NCI-H510A (cell line): ENCODE results near the gene INTS6L.
"Not testable (repeated sequence)": the region's sequence is repeated elsewhere in the genome, so short reads cannot be mapped to it uniquely, and the experiment has no call there.

ENCODE experiments used
- DNase-seq: peaks from one replicate; lab custom pipeline; 2025; lab: John Stamatoyannopoulos, UW

Gene INTS6L

DNA sequence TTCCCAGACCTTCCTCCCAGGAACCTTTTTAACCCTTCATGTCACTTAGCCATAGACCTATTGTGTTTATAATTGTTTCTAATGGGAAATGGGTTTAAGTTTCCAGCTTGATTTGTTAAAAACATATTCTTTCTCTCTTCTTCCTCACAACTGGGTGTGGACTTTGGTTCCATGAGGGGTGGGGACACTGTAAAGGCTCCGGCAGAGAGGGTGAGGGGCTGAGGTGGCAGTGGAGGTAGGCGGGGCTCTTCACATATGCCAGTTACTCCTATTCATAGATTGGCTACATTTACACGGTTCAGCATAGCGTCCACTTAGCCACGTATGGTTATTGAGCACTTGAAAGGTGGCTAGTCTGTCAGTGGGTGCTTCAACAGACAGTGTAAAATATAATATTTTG lies 7.8 kb downstream of the INTS6L start:
- DNase-seq, result no peak

GRCh38 chrX:135528756-135529155 lies 8.3 kb downstream of the INTS6L start:
- no peak for DNase-seq

- no peak for DNase-seq
Observed at GRCh38 chrX:135530097-135530496, 9.6 kb downstream of the INTS6L start.

- no peak for DNase-seq
Observed at GRCh38 chrX:135531813-135532212, 11.4 kb downstream of the INTS6L start.

DNA sequence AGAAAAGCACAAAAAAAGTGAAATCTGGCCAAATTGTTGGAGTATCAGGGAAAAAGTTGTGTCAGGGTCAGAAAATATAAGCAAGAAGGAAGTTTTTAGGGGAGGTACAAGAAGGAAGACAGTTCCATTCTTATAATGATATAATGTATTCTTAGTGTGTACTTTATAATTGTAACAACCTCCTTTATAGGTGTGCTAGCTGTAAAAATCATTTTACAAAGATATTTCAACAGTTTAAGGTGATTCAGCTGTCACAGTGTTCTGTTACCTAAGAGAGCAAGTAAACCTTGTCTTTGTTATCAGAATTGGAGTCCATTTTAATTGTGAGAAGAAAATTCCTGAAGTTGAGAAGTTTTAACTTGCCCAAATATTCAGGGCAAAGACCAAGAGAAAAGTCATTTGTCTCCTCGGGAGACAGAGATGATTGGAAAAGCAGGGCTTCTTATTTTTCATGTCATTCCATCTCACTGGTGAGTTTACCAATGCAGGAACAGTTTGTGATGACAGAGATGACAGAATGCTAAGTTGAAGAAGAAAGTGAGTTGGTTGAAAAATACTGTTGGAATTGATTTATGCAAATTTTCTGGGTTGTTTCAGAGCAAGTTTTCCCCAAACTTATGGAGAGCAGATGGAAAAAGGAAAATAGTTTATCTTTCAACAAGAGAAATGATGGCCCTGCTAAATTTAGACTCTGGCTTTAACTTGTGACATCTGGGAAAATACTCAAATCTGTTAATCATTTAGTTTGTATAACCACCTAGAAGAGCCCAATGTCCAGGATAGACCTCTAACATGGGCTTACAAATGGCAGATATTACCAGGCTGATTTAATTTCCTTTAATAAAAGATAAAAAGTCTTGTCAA lies 14.8 kb downstream of the INTS6L start:
- no peak for DNase-seq

DNA sequence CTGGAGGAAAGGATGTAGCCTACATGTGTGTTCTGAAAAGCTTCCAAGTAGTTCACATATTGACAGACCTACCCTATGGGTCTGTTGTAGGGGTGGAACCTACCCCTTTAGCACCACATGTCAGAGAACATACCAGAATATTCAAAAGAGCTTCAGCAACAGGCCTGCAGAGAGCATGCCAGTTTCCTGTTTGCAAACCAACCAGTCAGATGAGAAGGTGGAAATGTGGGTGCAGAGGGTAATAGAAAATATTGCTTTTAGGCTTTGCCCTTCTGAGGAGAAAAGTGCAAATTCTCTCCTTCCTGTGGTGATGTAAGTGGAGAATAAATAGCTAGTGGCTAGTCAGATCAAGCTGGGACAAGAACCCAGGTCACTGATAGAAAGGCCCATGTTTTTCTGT lies 16.4 kb downstream of the INTS6L start:
- DNase-seq, result no peak

- no peak for DNase-seq
Observed at GRCh38 chrX:135541351-135541750, 20.9 kb downstream of the INTS6L start.

GRCh38 chrX:135543172-135543571 lies 22.7 kb downstream of the INTS6L start:
- no peak for DNase-seq

GRCh38 chrX:135543924-135544323 lies 23.5 kb downstream of the INTS6L start:
- no peak for DNase-seq

DNA sequence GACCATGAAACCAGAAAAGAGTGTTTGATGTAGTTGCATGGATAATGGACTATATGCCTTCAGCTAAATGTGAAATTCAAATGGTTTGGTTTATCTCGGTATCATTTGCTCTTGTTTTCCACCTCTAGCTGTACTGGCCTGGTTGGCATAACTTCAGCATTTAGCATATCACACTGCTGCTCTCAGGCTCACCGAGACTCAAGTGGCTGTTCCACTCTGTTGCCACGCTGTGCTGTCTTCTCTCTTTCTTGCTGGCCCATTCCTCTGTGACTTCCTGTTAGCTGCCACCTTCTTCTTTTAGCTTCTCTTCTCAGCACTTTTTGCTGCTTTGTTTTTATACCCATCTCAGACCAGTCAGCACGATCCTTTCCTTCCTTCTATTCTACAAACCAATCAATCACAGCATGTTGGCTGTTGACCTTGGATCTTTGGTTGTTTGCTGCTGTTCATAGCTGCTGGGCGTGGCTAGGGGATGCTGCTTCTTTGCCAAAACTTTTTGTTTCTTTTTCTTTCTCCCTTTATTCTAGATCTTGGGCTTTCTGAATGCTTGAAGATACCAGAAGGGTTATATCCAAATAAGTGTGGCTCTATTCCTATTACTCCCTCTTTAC lies 24.0 kb downstream of the INTS6L start:
- DNase-seq, result no peak

- no peak for DNase-seq
Observed at GRCh38 chrX:135547767-135548166, 27.3 kb downstream of the INTS6L start.

DNA sequence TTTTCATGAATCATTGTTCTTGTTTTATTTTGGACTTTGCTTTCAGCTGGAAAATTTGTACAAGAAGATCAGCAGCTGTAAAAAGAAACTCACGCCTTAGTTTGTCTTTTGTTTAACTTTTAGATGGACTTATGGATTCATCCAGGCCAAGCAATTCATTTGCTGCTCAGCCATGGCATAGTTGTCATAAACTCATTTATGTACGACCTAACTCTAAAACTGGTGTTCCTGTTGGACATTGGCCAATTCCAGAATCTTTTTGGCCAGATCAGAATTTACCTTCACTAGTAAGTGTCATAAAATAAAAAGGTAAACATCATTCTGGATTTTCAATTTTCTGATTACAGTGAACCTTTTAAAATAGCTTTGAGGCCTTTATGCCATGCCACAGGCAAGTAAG lies 29.1 kb downstream of the INTS6L start:
- DNase-seq, result no peak

- no peak for DNase-seq
Observed at GRCh38 chrX:135556055-135556454, 35.6 kb downstream of the INTS6L start.

DNA sequence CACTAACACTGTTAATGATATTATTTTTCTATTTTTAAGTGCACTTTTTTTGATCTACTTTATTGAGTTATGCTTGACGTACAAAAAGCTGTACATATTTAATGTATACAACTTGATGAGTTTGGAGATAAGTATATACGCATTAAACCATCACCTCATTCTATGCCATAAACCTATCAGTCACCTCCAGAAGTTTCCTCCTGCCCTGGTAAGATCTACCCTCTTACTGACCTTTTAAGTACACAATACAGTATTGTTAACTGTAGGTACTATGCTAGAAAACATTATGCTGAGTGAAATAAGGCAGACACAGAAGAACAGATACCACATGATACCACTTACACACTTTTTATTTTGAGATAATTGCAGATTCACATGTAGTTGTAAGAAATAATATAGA lies 36.9 kb downstream of the INTS6L start:
- no peak for DNase-seq

DNA sequence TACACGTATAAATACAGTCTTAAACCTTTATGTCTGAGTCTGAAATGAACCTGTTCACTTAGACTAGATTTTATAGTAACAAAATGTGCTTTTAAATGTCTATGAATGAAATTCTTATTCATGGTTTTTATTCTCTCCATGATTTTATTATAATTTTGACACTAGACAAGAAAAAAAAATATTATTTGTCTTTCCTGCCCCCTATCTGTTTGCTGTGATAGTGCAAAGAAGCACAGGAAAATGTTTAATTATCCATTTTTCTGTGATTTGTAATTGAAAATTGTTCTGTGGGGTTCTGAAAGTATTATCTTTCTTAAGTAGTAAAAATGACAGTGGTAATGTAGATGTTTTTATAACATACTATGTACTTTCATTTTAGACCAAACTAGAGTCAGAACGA lies 52.0 kb downstream of the INTS6L start:
- no peak for DNase-seq

GRCh38 chrX:135581496-135581895 lies 61.0 kb downstream of the INTS6L start:
- no peak for DNase-seq

- DNase-seq, result no peak
Observed at GRCh38 chrX:135585153-135585552, 64.7 kb downstream of the INTS6L start.

DNA sequence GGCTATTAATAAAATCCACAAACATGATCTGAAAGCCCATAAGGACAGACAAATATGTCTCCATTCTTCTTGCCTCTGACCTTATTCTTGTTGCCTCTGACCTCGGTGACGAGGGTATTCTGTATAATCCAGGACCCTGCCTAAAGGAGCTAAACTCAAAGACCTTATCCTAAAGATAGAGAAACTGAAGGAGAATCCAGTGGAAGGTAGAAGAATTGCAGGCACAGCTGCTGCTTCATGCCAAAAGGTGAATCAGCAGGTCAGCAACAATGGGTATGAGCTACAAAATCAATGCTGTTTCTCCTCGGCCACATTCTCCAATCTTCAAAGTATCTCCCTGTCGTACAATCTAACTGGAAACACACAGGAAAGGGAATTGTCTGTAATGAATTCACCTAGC lies 71.4 kb downstream of the INTS6L start:
- DNase-seq, result no peak

DNA sequence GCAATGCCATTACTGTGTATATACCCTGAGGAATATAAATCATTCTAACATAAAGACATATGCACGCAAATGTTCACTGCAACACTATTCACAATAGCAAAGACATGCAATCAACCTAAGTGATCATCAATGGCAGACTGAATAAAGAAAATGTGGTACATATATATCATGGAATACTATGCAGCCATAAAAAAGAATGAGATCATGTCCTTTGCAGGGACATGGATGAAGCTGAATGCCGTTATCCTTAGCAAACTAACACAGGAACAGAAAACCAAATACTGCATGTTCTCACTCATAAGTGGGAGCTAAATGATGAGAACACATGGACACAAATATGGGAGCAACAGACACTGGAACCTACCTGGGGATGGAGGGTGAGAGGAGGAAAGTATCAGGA lies 73.6 kb downstream of the INTS6L start:
- not testable (repeated sequence) for DNase-seq

DNA sequence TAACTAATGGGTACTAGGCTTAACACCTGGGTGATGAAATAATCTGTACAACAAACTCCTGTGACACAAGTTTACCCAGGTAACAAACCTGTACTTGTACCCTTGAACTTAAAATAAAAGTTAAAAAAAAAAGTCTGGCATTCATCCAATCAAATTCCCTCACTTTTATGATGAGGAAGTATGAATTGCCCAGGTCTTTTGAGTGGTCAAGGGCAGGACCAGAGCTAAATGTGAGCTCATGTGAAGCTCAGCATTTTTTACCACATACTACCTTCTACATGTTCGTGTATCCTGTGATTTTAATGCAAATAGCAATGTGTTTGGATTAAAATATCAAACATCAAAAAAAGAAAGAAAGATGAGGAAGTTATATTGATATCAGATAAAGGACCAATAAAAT lies 74.0 kb downstream of the INTS6L start:
- DNase-seq, result not testable (repeated sequence)

GRCh38 chrX:135595543-135595942 lies 75.1 kb downstream of the INTS6L start:
- no peak for DNase-seq

GRCh38 chrX:135596495-135596894 lies 76.0 kb downstream of the INTS6L start:
- DNase-seq, result peak; percentile 12

- DNase-seq, result no peak
Observed at GRCh38 chrX:135605906-135606305, 85.4 kb downstream of the INTS6L start.
